A549 treated with AZD2906 at 1 μM for 4 hours (cell line): ENCODE data around the gene DUSP10. TPM values are rescaled to one million over a fixed set of nuclear protein-coding genes. Genes with fewer than 3 reads are reported as not detected.

ENCODE experiments used
- total RNA-seq: library from RNA; stranded (reverse); fragments of 200-300 nt; extraction: Qiagen RNA extraction; gene quantifications from 5 replicates; pipeline ENCODE4 v1.2.3, GENCODE V29; 2022

The DUSP10 gene
- 1.7 to 2.3 TPM (median 2.0 TPM) in 5 replicates for total RNA-seq

GRCh38 chr1:221741703-221742554 is at the start of gene DUSP10:
TSS of gene DUSP10 (minus strand) at chr1:221742089. CDS start at chr1:221739744, 2,345 bp downstream.

